ENCODE results near the gene CYP39A1.

DNA sequence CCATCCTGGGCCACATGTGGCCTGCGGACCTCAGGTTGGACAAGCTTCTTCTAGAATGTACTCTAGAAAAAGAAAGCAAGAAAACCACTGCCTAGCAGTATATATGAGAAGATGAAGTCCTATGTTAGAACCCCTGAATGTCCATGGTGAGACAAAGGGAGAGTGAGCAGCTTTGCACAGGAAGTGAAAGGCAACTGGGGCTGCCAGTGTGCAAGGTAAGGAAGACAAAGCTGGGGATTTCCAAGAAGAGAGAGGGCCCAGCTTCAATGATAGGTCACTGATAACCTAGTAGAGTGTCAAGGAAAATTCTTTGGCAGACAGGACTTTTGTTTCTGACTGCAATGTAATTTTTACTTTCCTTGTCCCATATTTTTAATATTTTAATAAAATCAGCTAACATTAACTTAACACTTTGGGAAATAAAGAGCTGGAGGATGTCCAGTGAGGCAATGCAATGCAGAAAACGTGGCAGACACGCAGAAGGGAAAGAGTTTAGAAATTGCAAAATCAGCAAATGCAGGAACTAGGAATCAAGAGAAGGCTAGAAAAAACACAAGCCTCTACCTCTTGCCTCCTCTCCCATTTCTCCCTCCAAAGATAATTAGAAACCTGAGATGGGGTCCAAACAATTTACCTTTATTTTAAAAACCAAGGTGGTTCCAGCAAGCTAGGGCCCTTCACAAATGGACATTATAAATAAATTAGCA, 47.4 kb downstream of the CYP39A1 start:
- TF ChIP-seq GATA2 (IDR thresholded peaks at IDR 0.05; ENCODE audit: low read depth, low read length) (no peak), GATA3 (IDR thresholded peaks at IDR 0.05; ENCODE audit: low read depth, low read length) (no peak)

All from SH-SY5Y (cell line).